Activated T-helper 2 cell treated with anti-CD3 and anti-CD28 coated beads, Interferon-gamma antibody, Interleukin-2, Interleukin-4, amounts not matched to agents 10 μg/mL and 5 μg/mL and 100 μg/mL, durations not matched to agents 14 hours and 24 hours and 36 hours (primary cell): ENCODE measurements around the gene IGSF3. TPM values are rescaled to one million over a fixed set of nuclear protein-coding genes. Genes with fewer than 3 reads are reported as not detected.

Experiments
- DNase-seq: peaks from one replicate; pipeline ENCODE4 v3.0.0; 2021; ENCODE audit warnings: low spot score
- H3K27ac Mint-ChIP-seq: one replicate; pipeline ENCODE4 v1.8.0; 2021; ENCODE audit warnings: mixed read lengths
- H3K27me3 Mint-ChIP-seq: one replicate; pipeline ENCODE4 v1.8.0; 2021; ENCODE audit warnings: low read depth, mixed read lengths
- H3K36me3 Mint-ChIP-seq: one replicate; pipeline ENCODE4 v1.8.0; 2021; ENCODE audit warnings: low read depth, mixed read lengths
- H3K4me1 Mint-ChIP-seq: one replicate; pipeline ENCODE4 v1.8.0; 2021; ENCODE audit warnings: low read depth, mixed read lengths
- H3K4me3 Mint-ChIP-seq: one replicate; pipeline ENCODE4 v1.8.0; 2021; ENCODE audit warnings: low read depth, mild to moderate bottlenecking, moderate library complexity, mixed read lengths
- H3K9me3 Mint-ChIP-seq: one replicate; pipeline ENCODE4 v1.8.0; 2021; ENCODE audit warnings: mixed read lengths
- intact Hi-C: fragments of 100-400 bp; cut with micrococcal nuclease; formaldehyde crosslinking; loops from one replicate; pipeline ENCODE4 v1.15.1; 2023
- total RNA-seq: library from RNA; stranded (reverse); gene quantifications from 2 replicates; pipeline ENCODE4 v1.2.3, GENCODE V29; 2022

IGSF3 gene
- total RNA-seq, 1 donor from 2014 or later: 4.6 TPM

- intact Hi-C loops: no loop called here
- no peak for DNase-seq
- H3K4me3 Mint-ChIP-seq: no peak overlapping the region
- H3K9me3 Mint-ChIP-seq: no peaks in the 10 kb centered on the region
- H3K36me3 Mint-ChIP-seq: no peaks in the 10 kb centered on the region
- H3K4me1 Mint-ChIP-seq: no peaks in the 10 kb centered on the region
- H3K27ac Mint-ChIP-seq: no peak overlapping the region
- peaks cover 3% of the 10 kb centered on the region for H3K27me3 Mint-ChIP-seq
Measured at GRCh38 chr1:116699605-116700004, 32.1 kb upstream of the IGSF3 start.

DNA sequence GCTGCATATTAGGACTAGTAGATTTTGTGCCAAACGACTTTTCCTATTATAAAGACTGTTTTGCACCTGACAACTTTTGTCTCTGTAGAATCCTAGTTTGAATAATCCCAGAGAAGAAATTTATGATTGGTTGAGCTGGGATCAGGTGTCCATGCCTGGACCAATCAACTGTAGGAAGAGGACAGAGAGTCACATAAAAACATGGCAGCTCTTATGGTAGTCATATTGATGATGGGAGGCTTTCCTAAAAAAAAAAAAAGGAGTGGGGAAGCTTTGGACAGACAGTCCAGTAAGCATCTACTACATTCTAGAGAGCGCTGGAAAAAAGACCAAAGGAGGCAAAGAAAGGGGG is 30.7 kb upstream of the IGSF3 start:
- Mint-ChIP-seq H3K4me3 (no peak overlapping the region), H3K9me3 (no peaks in the 10 kb centered on the region), H3K27ac (no peak overlapping the region), H3K36me3 (no peaks in the 10 kb centered on the region), H3K27me3 (peaks cover 2% of the 10 kb centered on the region), H3K4me1 (no peaks in the 10 kb centered on the region)
- no peak for DNase-seq
- intact Hi-C loops: no loop called here

DNA sequence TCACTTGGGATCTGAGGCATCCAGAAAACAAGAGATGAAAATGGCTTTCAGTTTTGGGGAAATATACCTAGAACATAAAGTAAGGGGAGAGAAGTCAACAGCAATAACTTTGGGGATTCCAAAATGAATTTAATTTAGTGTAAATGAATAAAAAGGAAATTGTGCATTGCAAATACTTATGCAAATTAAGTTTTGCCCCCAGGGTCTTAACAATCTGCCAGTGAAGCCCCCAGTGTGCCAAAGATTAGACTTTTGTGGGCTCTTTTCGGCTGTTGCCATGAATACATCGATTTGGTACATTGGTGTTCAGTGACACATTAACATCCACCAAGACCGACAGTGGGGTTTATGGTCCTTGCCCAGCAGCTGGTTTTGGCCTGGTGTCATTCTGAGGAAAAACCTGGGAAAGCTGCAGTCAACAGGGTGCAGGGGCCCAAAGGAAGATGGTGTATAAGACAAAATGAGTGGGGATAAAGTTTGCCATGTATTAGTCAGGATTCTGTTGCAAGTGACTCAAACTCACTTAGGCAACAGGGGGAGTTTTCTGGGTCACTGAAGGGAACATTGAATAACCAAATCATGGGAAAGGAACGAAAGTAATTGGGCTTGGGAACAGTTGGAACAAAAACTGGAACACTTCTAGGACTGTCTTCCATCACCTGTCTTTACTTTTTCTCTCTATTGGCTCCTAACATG is 30.2 kb upstream of the IGSF3 start:
- H3K27me3 Mint-ChIP-seq: no peaks in the 10 kb centered on the region
- H3K9me3 Mint-ChIP-seq: no peaks in the 10 kb centered on the region
- no peak overlapping the region for H3K4me3 Mint-ChIP-seq
- DNase-seq: no peak
- no peak overlapping the region for H3K27ac Mint-ChIP-seq
- intact Hi-C loops: no loop called here
- no peaks in the 10 kb centered on the region for H3K4me1 Mint-ChIP-seq
- H3K36me3 Mint-ChIP-seq: no peaks in the 10 kb centered on the region

DNA sequence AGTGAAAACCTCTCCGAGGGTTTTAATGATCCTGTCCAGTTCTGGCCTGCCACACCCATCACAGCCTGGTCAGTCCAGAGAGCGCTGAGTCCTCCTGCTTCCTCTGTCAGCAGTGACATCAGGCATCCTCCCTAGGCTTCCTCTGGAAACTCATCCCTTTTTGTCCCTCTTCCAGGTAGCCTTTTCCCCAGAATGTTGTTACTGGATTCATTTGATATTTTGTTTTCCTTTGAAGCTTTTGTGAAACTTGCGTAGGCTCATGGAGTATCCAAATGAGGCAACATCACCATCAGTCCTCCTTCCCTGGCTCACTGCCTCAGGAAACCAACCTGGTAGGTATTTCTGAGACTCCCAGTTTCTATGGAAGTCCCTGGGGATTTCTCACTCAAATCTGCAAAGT is 27.0 kb upstream of the IGSF3 start:
- Mint-ChIP-seq H3K27ac (no peak overlapping the region), H3K27me3 (peaks cover 5% of the 10 kb centered on the region), H3K4me1 (no peaks in the 10 kb centered on the region), H3K4me3 (no peak overlapping the region), H3K36me3 (no peaks in the 10 kb centered on the region), H3K9me3 (no peaks in the 10 kb centered on the region)
- intact Hi-C loops: no loop called here
- no peak for DNase-seq

- no peak for DNase-seq
- H3K4me1 Mint-ChIP-seq: no peaks in the 10 kb centered on the region
- intact Hi-C loops: no loop called here
- peaks cover 5% of the 10 kb centered on the region for H3K27me3 Mint-ChIP-seq
- H3K27ac Mint-ChIP-seq: no peak overlapping the region
- H3K4me3 Mint-ChIP-seq: no peak overlapping the region
- no peaks in the 10 kb centered on the region for H3K36me3 Mint-ChIP-seq
- H3K9me3 Mint-ChIP-seq: no peaks in the 10 kb centered on the region
Measured at GRCh38 chr1:116693759-116694480, 26.4 kb upstream of the IGSF3 start.

- intact Hi-C loops: no loop called here
- Mint-ChIP-seq H3K4me3 (no peak overlapping the region), H3K4me1 (no peaks in the 10 kb centered on the region), H3K27me3 (peaks cover 5% of the 10 kb centered on the region), H3K9me3 (no peaks in the 10 kb centered on the region), H3K27ac (no peak overlapping the region), H3K36me3 (no peaks in the 10 kb centered on the region)
- DNase-seq: no peak
Measured at GRCh38 chr1:116692879-116693278, 25.3 kb upstream of the IGSF3 start.

DNA sequence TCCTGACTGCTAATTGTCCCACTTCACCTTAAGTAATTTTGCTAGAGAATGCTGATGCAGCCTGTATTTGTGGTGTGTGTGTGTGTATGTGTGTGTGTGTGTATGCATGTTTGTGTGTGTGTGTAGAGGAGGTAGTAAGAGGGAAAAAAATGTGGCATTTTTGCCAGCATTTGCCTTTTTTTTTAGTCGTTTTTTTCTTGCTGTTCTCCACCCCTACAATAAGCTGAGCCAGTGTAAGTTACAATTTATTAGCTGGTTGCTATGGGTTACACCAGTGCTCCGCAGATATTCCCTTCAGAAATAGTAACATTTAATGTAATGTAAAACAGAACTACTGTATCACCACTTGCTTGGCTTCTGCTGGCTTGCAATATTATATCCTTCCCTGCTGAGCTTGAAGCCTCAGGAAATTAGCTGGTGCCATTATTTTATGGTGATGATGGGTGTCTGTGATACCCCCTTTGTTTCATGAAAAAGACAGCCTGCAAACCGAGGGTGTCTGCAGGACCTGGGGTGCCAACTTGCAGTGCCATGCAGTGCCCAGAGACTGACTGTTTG is 23.4 kb upstream of the IGSF3 start:
- no peak overlapping the region for H3K27ac Mint-ChIP-seq
- DNase-seq: no peak
- H3K9me3 Mint-ChIP-seq: no peaks in the 10 kb centered on the region
- no peaks in the 10 kb centered on the region for H3K36me3 Mint-ChIP-seq
- peaks cover 5% of the 10 kb centered on the region for H3K27me3 Mint-ChIP-seq
- H3K4me3 Mint-ChIP-seq: no peak overlapping the region
- no peaks in the 10 kb centered on the region for H3K4me1 Mint-ChIP-seq
- intact Hi-C loops: no loop called here

GRCh38 chr1:116690396-116690848 is 22.9 kb upstream of the IGSF3 start:
- Mint-ChIP-seq H3K4me1 (no peaks in the 10 kb centered on the region), H3K36me3 (no peaks in the 10 kb centered on the region), H3K4me3 (no peak overlapping the region), H3K27ac (no peak overlapping the region), H3K9me3 (no peaks in the 10 kb centered on the region), H3K27me3 (peaks cover 5% of the 10 kb centered on the region)
- DNase-seq: no peak
- intact Hi-C loops: no loop called here

DNA sequence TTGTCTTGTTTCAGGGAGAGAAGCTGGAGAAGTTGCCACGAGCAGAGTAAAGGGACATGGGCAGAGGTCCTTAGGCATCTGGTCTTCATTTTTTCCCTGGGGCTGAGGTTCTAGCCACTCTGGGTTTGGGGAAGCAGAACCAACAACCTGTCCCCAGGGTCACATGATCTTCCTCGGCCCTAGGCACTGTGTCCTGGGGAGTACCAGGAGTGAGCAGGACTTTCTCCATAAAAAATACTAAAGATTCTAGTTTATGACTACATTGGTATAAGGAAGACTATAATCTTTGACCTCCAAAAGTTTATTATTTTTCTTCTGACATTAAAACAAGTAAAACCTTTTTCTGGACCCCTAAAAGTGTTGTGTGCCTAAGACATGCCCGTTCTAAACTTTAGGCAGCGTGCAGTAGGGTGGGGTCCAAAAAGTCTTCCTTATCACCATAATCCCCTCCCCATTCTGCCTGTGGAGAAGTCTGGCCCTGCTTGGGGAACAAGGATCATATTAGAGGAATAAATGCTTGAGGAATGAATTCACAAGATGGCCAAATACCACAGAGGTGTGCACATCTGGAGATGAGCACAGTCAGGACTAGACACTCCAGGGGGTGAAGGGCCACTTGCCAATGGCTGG is 19.3 kb upstream of the IGSF3 start:
- intact Hi-C loops: no loop called here
- Mint-ChIP-seq H3K27ac (no peak overlapping the region), H3K9me3 (no peaks in the 10 kb centered on the region), H3K4me3 (no peak overlapping the region), H3K4me1 (no peaks in the 10 kb centered on the region), H3K36me3 (no peaks in the 10 kb centered on the region), H3K27me3 (no peaks in the 10 kb centered on the region)
- no peak for DNase-seq

- Mint-ChIP-seq H3K9me3 (no peaks in the 10 kb centered on the region), H3K36me3 (no peaks in the 10 kb centered on the region), H3K27me3 (no peaks in the 10 kb centered on the region), H3K4me1 (no peaks in the 10 kb centered on the region), H3K4me3 (no peak overlapping the region), H3K27ac (no peak overlapping the region)
- intact Hi-C loops: no loop called here
- no peak for DNase-seq
Measured at GRCh38 chr1:116686175-116686574, 18.6 kb upstream of the IGSF3 start.

- Mint-ChIP-seq H3K4me1 (no peaks in the 10 kb centered on the region), H3K36me3 (no peaks in the 10 kb centered on the region), H3K9me3 (no peaks in the 10 kb centered on the region), H3K27me3 (peaks cover 4% of the 10 kb centered on the region), H3K27ac (no peak overlapping the region), H3K4me3 (no peak overlapping the region)
- DNase-seq: no peak
- intact Hi-C loops: no loop called here
Measured at GRCh38 chr1:116684575-116684974, 17.0 kb upstream of the IGSF3 start.

DNA sequence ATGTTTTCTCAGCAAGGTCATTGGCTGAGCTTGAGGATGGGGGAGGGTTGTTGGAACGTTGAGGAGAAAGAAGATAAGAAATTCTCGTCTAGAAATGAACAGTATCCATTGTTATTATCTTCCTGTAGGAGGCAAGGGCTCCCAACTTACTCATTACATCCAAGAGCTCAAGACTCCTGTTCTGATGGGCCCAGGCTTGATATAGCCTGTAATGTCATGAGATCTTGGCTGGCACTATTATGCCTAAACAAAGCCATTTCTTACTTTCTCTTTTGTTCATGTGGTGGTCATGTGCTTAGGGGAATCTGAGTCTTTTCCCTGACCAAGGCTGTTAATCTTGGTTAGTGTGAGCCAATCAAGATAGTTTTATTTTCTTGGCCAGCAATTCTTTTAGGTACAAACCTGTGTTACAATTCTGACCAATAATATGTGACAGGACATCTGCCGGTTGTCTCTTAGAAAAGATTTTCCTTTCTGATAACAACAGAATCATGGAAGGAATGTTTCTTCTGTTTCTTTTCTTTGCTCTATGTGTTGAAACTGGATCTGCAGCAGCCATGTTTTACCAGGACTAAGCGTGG is 15.2 kb upstream of the IGSF3 start:
- intact Hi-C loops: no loop called here
- Mint-ChIP-seq H3K4me3 (no peak overlapping the region), H3K27me3 (peaks cover 11% of the 10 kb centered on the region), H3K9me3 (no peaks in the 10 kb centered on the region), H3K27ac (no peak overlapping the region), H3K36me3 (no peaks in the 10 kb centered on the region), H3K4me1 (no peaks in the 10 kb centered on the region)
- DNase-seq: no peak
